NOMO-1 treated with dmso at 0.1 percent for 144 hours (cell line): ENCODE data around the gene TUT7.
"Not testable (repeated sequence)": the region's sequence is repeated elsewhere in the genome, so short reads cannot be mapped to it uniquely, and the experiment has no call there.

Experiments
- DNase-seq: peaks from one replicate; lab custom pipeline; 2025; ENCODE audit not compliant: unreplicated experiment; lab: John Stamatoyannopoulos, UW

The TUT7 gene

GRCh38 chr9:86303316-86303975 is 50.8 kb downstream of the TUT7 start:
- DNase-seq: no peak

GRCh38 chr9:86301686-86302085 is 52.5 kb downstream of the TUT7 start:
- no peak for DNase-seq

GRCh38 chr9:86300701-86301100 is 53.5 kb downstream of the TUT7 start:
- no peak for DNase-seq

- no peak for DNase-seq
These were observed 55.3 kb downstream of the TUT7 start for GRCh38 chr9:86298873-86299272.

- DNase-seq: not testable (repeated sequence)
These were observed 63.9 kb downstream of the TUT7 start for GRCh38 chr9:86290341-86290740.

- no peak for DNase-seq
These were observed 65.6 kb downstream of the TUT7 start for GRCh38 chr9:86288499-86289198.

GRCh38 chr9:86287013-86287412 is 67.2 kb downstream of the TUT7 start:
- DNase-seq: no peak

- no peak for DNase-seq
These were observed 67.9 kb downstream of the TUT7 start for GRCh38 chr9:86286278-86286677.

- no peak for DNase-seq
These were observed 68.9 kb downstream of the TUT7 start for GRCh38 chr9:86285261-86285660.

- DNase-seq: peak; percentile 9
These were observed 71.2 kb downstream of the TUT7 start for GRCh38 chr9:86282979-86283535.

- peak; percentile 33 for DNase-seq
These were observed 71.9 kb downstream of the TUT7 start, which contains the start of gene ISCA1 for GRCh38 chr9:86282077-86282978. ISCA1 (minus strand) TSS chr9:86282538; CDS start chr9:86282458, 80 bp downstream.

- DNase-seq: no peak
These were observed 72.6 kb downstream of the TUT7 start for GRCh38 chr9:86281593-86282076.

- DNase-seq: no peak
These were observed 73.6 kb downstream of the TUT7 start for GRCh38 chr9:86280580-86280979.

GRCh38 chr9:86279839-86280238 is 74.4 kb downstream of the TUT7 start:
- no peak for DNase-seq

GRCh38 chr9:86277072-86277471 is 77.1 kb downstream of the TUT7 start:
- no peak for DNase-seq

GRCh38 chr9:86275962-86276361 is 78.2 kb downstream of the TUT7 start:
- no peak for DNase-seq

GRCh38 chr9:86274821-86275643 is 79.2 kb downstream of the TUT7 start:
- no peak for DNase-seq

GRCh38 chr9:86272221-86272620 is 82.0 kb downstream of the TUT7 start:
- DNase-seq: no peak

GRCh38 chr9:86263876-86264275 is 90.3 kb downstream of the TUT7 start:
- no peak for DNase-seq

- no peak for DNase-seq
These were observed 91.7 kb downstream of the TUT7 start for GRCh38 chr9:86262492-86262891.
